COLO668 (cell line): ENCODE measurements around the gene DNMT3A.

ENCODE experiments used
- DNase-seq: peaks from one replicate; lab custom pipeline; 2025; ENCODE audit not compliant: unreplicated experiment; lab: John Stamatoyannopoulos, UW

The DNMT3A gene

DNA sequence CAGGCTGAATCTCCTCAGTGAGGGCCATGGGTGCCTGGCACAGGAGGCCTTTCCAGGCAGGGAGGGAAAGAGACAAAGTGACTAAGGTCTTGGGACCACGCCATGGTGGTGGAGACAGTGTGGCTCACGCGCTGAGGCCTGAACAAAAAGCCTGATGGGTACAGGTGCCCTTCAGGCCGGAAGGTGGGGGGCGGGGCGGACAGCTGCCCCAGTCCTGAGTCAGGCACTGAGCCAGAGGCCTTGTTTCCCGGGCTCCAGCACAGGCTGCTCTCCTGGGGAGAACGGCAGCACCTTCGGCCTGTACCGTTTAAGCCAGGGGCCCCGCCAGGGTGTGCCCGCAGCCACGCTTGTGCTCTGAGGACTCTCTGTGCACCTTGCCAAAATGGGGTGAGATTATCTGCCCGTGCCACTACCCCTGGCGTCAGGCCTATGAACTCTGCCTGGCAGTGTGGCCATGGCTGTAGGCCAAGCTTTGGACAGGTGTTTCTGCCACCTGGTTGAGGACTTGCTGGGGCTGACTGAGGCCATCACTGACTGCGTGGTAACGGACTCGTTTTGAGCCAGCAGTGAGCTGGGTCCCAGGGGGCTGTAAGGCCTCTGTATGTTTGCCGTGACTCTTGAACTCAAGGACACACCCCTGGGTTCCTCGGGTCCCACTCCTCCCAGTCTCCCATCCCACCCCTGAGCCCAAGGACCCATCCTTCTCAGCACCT, 31.7 kb upstream of the DNMT3A start:
- peak; percentile 94 for DNase-seq

DNA sequence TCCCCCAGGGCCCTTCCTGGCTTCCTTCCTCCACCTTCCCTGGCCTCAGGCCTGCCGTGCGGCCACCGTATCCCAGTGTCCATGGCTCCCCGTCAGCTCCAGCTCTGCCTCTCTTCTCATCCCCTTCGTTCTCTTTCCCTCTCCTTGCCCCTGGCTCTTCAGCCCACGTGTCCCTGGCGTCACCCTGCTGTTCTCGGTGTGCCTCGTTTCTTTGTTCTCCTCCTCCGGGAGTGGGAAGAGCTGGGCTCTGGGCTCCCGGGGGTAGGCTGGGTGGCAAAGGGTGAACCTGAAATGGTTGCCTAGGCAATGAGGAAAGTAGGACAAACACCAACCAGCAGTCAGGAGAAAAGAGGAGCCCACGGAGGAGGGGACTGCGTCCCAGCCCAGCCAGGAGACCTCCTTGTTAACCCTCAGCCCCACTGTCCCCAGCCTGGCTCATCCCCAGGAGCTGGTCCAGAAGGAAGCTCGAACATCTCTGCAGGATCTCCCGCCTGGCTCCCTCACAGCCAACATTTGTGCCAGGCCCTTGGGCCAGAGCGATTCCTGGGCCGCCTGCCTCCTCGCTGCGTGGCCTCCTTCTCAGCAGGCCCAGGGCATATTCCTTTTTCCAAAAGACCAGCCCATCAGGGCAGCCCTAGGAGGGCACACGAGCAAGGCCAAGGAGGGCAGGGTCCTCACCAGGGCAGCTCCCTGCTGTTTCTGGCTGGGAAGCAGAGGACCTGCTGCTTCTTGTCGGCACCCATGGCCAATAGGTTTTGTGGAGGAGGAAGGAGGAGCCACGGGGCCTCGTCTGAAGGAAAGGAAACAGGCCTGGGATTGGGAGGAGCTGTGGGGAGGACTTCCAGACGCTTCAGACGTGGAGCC, 30.9 kb upstream of the DNMT3A start:
- no peak for DNase-seq

GRCh38 chr2:25371253-25372241, 29.8 kb upstream of the DNMT3A start:
- no peak for DNase-seq

DNA sequence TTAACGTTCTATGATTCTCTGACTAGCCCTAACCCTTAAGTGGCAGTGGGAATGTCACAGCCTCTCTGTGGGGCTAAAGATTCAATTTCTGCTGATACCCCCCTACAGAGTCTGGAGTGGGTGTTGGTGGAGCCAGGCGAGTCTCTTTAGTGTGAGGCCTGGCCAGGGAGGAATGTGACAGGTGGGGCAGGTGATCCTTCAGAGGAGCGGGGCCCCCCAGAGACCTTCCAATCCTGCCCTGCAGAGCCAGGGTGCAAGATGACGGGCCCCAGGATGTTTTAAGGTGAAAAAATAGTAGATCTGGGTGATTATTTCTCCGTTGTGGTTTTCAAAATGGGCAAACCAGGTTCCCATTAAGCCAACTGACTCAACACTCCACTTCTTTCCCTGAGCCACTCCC, 28.2 kb upstream of the DNMT3A start:
- no peak for DNase-seq

DNA sequence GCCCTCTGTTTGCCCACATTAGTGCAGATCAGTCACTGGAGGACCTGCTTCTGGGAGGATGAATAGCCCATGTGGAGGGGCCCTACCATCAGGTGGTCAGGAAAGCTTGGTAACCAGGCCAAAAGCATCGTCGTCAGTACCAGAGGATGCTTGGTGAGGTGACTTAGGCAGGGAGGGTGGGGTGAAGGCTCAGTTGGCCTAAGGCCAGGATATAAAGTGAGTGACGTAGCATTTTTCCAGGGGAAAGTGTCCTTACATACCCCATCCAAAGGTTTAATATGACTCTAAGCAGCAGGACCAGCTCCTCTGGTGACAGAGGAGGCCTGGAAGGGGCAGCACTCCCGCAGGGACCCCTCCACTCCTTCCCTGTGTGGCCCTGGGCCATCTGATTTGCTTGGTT, 27.7 kb upstream of the DNMT3A start:
- DNase-seq, result no peak

DNA sequence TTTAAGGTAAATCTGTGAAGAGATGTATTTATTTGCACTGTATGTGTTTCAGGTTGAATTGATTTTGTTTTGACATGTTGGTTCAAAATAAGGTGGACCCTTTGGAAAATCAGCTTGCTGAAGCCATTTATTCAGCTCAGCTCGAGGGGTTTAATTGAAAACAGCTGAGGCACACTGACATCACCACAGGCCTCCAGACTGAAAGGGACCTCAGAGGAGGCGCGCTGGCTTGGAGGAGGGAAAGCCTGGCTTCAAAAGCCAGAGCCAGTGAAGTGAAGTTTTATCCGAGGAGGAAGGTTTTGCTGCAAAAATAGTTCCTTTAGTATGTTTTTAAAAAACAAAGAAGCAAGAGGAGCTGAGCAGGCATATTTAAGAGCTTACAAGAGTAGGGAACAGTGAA, 26.9 kb upstream of the DNMT3A start:
- DNase-seq, result no peak

DNA sequence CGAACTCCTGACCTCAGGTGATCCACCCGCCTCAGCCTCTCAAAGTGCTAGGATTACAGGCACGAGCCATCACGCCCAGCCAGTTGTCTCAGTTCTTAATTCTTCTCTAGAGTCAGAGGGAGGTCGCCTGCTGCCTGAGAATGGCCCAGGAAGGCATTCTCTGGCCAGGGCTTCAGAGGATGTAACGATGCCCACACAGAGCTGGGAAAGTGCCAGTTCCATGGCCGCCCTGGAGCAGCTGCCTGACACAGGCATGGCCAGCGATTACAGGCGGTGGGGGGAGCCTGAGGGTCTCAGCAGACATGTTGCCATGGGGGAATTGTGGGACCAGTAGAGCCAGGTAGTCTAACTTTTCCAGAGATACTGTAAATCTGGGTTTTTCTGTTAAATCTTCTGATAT, 25.6 kb upstream of the DNMT3A start:
- no peak for DNase-seq

- no peak for DNase-seq
These were observed 24.9 kb upstream of the DNMT3A start for GRCh38 chr2:25366629-25367028.

DNA sequence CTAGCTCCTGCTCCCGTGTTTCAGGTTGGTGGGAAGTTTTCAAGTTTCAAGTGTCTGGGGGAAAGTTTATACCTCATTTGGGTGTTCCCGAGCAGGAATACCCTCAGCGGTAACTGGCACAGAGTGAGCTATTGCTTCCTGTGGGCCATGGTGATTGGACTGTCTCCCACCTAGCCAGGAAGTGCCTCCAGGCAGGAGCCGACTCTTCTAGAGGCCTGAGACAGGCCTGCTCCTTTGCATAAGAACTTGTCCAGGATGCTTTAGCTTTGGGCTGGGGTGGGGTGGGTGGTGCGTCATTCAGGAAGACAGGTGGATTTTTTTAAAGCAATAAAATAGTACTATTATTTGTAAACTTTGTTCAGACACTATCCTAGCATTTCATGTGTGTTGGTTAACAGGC, 23.5 kb upstream of the DNMT3A start:
- DNase-seq, result no peak

DNA sequence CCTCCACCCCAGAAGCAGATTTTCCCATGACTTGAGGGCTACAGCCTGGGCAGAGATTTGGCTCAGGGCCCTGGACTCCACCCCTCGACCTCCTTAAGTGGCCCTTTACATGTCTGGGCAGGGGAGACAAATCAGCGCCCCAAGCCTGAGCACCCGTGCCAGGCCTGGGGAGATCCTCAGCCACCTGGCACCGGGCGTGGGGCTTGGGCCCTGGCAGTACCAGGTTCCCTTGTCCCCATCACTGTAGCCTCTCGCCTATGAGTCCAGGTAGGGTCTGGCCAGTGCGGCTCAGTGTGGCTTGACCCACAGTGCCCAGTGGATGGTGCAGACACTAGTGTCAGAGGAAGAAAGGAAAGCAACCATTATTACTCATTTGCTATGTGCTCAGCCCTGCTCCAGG, 22.0 kb upstream of the DNMT3A start:
- no peak for DNase-seq

DNA sequence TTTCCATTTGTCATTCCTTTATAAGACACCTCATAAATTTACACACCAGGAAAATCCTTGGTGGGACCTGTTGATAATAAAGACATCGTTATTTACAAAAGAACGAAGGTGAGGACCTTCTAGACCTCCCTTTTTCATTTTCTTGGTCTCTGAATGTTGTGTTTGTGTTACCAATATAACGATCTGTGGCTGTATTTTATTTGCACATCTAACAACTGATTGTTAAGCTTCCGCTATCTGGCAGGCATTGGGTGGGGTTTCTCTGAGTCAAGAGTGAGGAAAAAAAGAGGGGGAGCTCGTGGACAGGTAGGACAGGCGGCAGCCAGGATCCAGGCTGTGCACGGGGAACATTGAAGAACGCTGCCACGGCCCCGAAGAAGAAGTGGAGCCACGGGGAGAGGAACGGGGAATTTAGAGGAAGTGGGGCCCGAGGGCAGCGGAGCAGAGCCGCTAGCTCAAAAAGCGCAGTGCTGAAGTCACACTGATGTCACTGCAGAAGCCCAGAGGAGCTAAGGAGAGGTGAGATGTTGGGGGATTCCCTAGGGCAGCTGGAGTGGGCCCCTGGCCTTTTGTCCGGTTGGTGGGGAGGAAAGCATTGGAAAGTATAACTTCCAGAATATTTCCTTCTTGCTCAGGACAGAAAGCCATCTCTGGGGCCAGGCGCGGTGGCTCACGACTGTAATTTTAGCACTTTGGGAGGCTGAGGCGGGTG, 20.9 kb upstream of the DNMT3A start:
- DNase-seq, result peak; percentile 49

DNA sequence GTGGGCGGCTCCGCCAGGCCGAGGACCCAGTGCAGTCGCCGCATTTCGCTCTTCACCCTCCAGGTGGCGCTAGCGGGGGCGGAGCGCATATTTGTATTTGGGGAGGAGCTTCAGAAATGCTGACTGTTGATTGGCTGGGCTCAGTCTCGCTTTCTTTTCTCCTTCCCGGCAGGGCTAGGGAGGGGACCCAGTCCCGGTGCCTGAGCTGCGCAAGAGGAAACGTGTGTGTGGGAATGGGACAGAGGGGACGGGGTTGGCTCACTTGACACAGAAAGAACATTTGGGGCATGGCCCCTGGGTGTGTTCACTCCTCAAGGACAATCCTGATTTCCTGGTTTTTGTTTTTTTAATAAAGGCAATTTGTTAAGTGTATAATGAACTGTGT, 20.3 kb upstream of the DNMT3A start:
- peak; percentile 88 for DNase-seq

- DNase-seq, result no peak
These were observed 19.7 kb upstream of the DNMT3A start for GRCh38 chr2:25361261-25362048.

DNA sequence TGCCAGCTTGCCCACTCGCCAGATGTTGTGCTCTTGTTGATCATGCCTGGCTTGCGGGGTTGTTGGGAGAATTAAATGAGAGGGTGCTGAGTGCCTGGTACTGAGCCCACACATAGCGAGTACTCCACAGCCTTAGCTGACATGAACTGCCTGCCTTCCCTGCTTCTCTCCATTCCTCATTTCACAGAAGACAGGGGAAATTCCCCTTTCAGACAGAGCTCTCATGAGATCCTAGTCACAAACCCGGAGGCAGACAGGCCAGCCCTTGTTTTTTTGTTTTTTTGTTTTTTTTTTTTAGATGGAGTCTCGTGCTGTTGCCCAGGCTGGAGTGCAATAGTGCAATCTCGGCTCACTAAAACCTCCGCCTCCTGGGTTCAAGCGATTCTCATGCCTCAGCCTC, 17.1 kb upstream of the DNMT3A start:
- no peak for DNase-seq

DNA sequence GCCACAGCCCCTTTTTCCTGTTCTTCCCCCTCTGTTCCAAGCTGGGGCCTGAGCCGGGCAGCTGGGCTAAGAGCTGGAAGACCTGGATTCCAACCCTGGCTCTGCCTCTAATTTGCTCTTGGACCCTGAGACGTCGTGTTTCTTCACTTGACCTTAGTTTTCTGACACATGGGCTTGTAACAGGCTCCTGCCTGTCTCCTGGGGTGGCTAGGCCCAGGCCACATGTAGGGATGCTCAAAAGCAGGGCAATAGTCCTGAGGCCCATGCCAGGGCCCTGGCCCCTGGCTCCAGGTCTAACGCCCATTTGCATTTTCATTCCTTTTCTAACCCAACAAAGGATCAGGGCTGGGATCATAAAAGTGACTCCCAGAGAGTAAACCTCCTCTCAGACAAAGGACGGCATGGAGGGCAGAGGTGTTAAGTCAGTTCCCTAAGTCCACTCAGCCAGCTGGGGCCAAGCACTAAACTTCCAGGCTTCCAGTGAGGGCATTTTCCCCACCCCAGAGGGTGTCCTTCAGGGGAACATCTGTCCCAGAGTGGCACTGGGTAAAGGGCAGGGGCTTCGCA, 16.6 kb upstream of the DNMT3A start:
- DNase-seq, result no peak

DNA sequence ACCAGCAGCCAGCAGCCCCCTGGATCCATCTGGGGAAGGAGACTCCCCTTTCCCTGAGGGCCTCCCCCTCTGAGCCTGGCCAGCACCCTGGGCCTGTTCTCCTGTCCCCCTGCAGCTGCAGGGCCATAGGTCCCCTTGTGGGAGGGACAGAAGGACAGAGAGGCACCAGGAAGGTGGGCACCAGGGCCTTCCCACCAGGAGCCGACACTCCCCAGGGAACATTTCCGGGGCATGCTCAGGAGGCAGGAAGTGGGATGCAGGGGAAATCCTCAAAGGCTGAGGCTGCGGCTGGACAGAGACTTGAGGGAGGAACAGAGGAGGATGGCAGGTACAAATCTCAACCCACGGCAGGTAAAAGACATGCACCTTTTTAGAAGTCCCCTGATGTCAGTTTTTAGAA, 14.4 kb upstream of the DNMT3A start:
- no peak for DNase-seq

- no peak for DNase-seq
These were observed 13.5 kb upstream of the DNMT3A start for GRCh38 chr2:25355270-25355669.

DNA sequence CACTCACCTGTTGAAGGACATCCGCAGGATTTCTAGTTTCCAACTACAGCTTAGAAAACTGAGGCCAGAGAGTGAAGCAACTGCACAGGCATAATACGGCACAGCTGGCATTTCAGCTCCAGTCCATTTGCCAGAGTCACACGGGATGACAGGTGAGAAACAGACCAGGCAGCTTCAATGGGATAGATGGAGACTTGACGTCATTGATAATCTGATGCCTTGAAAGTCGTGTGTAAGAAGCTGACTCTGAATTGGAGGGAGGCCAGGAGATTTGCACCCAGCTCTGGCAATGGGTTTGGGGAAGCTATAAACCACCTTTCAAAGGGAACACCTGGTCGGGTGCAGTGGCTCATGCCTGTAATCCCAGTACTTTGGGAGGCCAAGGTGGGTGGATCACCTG, 12.4 kb upstream of the DNMT3A start:
- DNase-seq, result no peak

DNA sequence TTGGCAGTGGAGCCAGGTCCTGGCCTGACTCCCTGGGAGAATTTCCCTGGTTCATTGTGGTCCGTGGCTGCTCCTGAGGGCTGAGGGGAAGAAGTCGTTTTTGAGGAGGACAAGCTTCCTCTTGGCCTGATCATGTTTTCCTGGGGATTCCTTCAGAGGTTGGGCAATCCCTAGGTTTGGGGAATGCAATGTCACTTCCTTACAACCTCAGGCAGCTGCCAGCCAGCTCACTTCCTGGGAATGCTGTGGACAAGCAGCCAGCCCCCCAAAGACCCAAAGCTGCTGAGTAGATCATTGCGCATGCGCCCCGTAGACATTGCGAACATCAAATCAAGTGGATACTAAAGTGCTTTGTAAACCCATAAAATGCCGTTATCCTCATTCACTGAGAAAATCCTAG, 7.7 kb upstream of the DNMT3A start:
- no peak for DNase-seq

DNA sequence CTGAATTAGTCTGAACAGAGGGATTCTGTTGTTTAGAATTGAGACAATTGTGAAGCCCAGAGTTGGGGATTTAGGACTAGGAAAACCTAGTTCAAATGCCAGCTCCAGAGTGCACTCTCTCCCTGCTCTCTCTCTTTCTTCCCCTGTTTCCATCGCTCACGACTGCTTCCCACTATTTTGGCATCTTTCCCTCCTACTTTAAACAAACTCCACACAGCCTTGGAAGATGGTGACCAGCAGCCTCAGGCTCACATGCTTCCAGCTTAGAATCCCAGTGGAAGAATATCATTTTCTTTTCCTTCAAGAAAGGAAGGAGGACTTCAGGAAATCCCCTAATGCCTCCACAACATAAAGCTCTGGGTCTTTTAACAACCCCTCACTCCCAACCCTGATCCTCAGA, 6.1 kb upstream of the DNMT3A start:
- DNase-seq, result no peak
